HAP-1 (cell line): ENCODE results near the gene KCNQ1.

Experiments
- DNase-seq, 2 experiments: peaks; one replicate each; pipeline ENCODE4 v3.0.0-alpha.2; 2016 to 2020; ENCODE audit warnings: low spot score in 2 of 2
- H3K27me3 ChIP-seq: fragments of 250-450 bp; sonication (Bioruptor Pico); 2 replicates; pipeline ENCODE4 v1.5.1; 2020; ENCODE audit warnings: low read depth, mild to moderate bottlenecking, moderate library complexity
- H3K36me3 ChIP-seq: fragments of 250-450 bp; sonication (Bioruptor Pico); replicated peaks from 2 replicates; pipeline ENCODE4 v1.5.1; 2020; ENCODE audit warnings: mild to moderate bottlenecking
- H3K4me1 ChIP-seq: fragments of 250-450 bp; sonication (Bioruptor Pico); 2 replicates; pipeline ENCODE4 v1.5.1; 2020; ENCODE audit warnings: mild to moderate bottlenecking
- H3K4me3 ChIP-seq: fragments of 250-450 bp; sonication (Bioruptor Pico); 2 replicates; pipeline ENCODE4 v1.5.1; 2020; ENCODE audit warnings: mild to moderate bottlenecking, moderate library complexity
- H3K9me3 ChIP-seq: fragments of 250-450 bp; sonication (Bioruptor Pico); 2 replicates; pipeline ENCODE4 v1.5.1; 2020; ENCODE audit warnings: mild to moderate bottlenecking, moderate library complexity
- in situ Hi-C: fragments of 300-500 bp; cut with MboI; formaldehyde crosslinking; loops from 3 replicates; pipeline ENCODE4 v1.14.3; 2020; ENCODE audit warnings: low sequenced_read_pairs, inconsistent platforms, mixed read lengths

Gene KCNQ1

DNA sequence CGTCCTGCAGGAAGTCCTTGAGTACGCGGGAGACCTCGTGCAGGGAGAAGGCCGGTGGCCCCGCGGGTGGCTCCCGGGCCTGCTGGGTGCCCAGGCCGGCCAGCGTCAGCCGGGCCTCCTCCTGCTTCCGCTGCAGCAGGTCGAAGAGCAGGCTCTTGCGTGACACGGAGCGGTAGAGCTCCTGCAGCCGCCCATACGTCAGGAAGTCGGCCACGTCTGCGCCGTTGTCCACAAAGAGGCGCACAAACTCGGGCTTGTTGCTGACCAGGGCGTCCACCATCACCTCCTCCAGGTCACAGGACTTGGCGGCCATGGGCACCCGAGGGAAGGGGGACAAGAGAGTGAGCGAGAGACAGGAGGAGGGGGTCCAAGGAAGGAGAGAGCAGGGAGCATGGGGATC lies 29.6 kb upstream of the KCNQ1 start:
- Histone ChIP-seq H3K4me3 (no peak overlapping the region), H3K9me3 (no peaks in the 10 kb centered on the region), H3K4me1 (no peaks in the 10 kb centered on the region), H3K36me3 (no peaks in the 10 kb centered on the region), H3K27me3 (peaks cover 7% of the 10 kb centered on the region)
- no peak for DNase-seq
- in situ Hi-C loops, result loop anchor here (5.0 kb wide), 1 partner anchor 228 kb away; no protein-coding TSS in a partner anchor

- peaks cover 4% of the 10 kb centered on the region for H3K27me3 ChIP-seq
- in situ Hi-C loops, result loop anchor here (5.0 kb wide), 1 partner anchor 228 kb away; no protein-coding TSS in a partner anchor
- DNase-seq, result no peak
These were observed 29.0 kb upstream of the KCNQ1 start for GRCh38 chr11:2415601-2416380.

DNA sequence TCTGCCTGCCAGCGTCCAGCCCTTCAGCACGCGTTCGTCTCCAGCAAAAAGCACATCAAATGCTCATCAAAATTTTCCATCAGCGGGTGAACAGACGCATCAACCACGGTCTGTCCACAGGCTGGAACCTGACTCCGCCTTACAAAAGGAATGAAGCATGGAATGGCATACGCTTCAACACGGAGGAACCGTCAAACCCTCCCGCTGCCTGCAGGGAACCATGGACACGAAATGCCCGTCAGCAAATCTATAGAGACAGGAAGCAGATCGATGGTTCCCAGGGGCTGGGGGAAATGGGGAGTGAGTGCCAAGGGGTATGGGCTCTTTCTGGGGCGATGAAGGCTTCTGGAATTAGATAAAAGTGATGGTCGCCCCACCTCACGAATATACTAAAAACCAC lies 28.0 kb upstream of the KCNQ1 start:
- DNase-seq, result no peak
- in situ Hi-C loops, result loop anchor here (5.0 kb wide), 1 partner anchor 229 kb away; no protein-coding TSS in a partner anchor
- Histone ChIP-seq H3K4me1 (no peaks in the 10 kb centered on the region), H3K27me3 (no peaks in the 10 kb centered on the region; the same call in 1 of the 2 replicates), H3K9me3 (no peaks in the 10 kb centered on the region), H3K4me3 (no peak overlapping the region), H3K36me3 (no peaks in the 10 kb centered on the region)

More at GRCh38 chr11:2415601-2416380, 29.0 kb upstream of the KCNQ1 start:
- no peak overlapping the region for H3K4me3 ChIP-seq
- no peaks in the 10 kb centered on the region for H3K36me3 ChIP-seq
- H3K9me3 ChIP-seq, result no peaks in the 10 kb centered on the region
- H3K4me1 ChIP-seq, result no peaks in the 10 kb centered on the region

DNA sequence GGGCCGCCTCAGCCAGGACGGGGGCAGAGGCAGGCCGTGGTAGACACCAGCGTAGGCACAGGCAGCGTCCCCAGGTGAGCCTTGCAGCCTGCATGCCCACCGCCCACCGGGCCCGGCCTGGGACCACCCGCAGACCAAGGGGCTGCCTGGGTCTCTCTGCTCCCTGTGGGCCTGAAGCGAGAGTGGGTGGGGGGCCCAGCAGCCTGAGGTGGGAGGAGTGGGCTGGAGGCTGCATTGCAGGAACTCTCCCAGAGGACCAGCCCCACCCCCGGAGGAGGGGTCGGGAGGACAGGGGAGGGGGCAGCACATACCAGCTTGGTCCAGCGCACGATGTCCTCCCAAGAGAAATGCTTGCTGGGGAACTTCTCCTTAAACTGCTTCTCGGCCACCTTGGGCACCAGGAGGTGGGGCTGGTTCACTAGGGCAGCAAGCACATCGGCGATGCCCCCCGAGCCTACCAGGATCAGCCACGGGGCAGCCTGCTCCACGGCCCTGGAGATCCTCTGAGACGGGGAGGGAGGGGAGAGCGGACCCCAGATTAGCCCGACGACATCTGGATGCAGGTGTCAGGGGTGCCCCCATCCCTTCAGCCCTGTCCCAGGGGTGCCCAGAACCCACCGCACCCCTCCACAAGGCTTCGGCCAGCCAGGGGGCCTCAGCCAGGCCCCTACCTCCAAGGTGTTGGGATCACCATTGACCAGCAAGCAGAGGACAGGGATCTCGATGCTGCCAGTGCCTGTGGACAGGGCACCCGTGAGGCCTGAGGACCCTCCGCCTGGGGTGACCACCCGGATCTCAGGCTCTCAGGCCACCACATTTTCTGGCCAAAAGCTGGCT lies 26.7 kb upstream of the KCNQ1 start:
- in situ Hi-C loops, result loop anchor here (5.0 kb wide), 1 partner anchor 231 kb away; no protein-coding TSS in a partner anchor
- Histone ChIP-seq H3K9me3 (no peaks in the 10 kb centered on the region), H3K27me3 (no peaks in the 10 kb centered on the region; the same call in 1 of the 2 replicates), H3K4me3 (no peak overlapping the region), H3K36me3 (no peaks in the 10 kb centered on the region), H3K4me1 (no peaks in the 10 kb centered on the region)
- no peak for DNase-seq

DNA sequence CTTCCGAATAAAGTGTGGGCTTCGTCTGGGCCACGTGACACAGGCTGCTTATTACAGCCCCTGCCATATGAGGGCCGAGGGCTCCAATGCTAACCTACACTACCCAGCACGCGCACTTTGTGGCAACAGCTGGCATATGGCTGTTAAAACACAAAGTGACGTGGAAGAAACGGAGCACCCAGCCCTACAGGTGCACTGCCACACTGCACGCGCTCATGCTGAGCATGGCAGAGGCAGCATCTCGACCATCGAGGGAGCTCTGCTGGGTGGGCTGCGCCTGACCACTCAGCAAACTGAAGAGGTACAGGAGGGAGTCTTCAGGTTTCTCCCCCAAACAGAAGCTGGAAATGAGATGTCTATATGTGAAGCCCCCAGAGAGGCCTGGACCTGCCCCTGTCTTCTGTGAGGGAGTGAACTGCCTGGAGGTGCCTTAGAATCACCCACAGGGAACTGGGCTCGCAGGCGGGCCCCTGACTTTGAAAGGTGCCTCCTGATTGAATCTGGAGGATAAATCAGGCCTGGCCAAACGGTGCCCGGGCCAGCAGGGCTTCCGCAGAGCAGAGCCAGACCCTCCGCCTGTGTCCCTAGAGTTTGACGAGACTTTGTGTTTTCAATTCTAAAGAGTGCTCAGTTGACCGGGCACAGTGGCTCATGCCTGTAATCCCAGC lies 26.0 kb upstream of the KCNQ1 start:
- Histone ChIP-seq H3K27me3 (no peaks in the 10 kb centered on the region; the same call in 1 of the 2 replicates), H3K4me3 (no peak overlapping the region), H3K36me3 (no peaks in the 10 kb centered on the region), H3K9me3 (no peaks in the 10 kb centered on the region), H3K4me1 (no peaks in the 10 kb centered on the region)
- in situ Hi-C loops, result loop anchor here (5.0 kb wide), 1 partner anchor 232 kb away; no protein-coding TSS in a partner anchor
- DNase-seq, result no peak

DNA sequence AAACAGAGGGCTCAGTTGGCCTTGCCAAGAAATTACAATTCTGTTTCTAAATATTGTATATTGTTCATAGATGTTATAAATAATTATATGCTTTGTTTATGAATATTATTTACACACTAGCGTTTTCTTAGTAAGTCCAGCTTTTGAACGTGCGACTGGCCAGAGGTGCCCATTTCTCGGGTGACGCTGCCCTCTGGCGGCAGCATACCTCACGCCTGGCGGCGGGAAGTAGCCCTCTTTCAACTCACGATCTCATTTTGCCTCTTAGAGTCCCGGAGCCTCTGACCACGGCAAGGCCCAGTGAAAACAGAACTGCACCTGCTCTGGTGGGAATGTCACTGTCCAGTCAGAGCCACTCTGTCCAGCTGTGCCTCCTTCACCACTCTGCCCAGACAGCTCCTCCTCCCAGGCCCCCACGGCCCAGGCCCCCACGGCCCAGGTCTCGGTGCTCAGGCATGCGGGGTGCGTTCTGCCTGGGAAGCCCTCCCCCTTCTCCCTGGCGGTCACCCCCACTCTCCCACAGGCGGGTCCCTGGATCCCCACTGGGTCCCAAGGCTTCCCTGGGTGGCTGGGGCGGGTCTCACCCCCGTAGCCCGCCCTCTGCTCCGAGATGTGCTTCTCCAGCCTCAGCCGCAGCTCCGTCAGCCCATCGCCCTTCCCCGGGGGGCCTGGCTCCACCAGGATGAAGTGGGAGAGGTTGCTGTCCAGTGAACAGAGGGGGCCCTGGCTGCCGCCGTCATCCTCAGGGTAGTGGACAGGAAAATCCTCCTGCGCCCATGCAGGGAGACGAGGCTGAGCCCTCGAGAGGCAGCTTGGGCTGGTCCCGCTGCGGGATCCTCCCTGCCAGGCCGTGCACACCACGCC lies 24.9 kb upstream of the KCNQ1 start:
- Histone ChIP-seq H3K4me1 (no peaks in the 10 kb centered on the region), H3K9me3 (no peaks in the 10 kb centered on the region), H3K36me3 (no peaks in the 10 kb centered on the region), H3K4me3 (no peak overlapping the region), H3K27me3 (no peaks in the 10 kb centered on the region; the same call in 1 of the 2 replicates)
- in situ Hi-C loops, result loop anchor here (5.0 kb wide), 1 partner anchor 233 kb away; no protein-coding TSS in a partner anchor
- DNase-seq, result peak; percentile 55 to 78

- no peaks in the 10 kb centered on the region for H3K36me3 ChIP-seq
- no peaks in the 10 kb centered on the region for H3K4me1 ChIP-seq
- peak; percentile 73 to 84 for DNase-seq
- in situ Hi-C loops, result no loop called here
- no peaks in the 10 kb centered on the region for H3K9me3 ChIP-seq
- no peak overlapping the region for H3K4me3 ChIP-seq
- H3K27me3 ChIP-seq, result no peaks in the 10 kb centered on the region
These were observed 24.1 kb upstream of the KCNQ1 start for GRCh38 chr11:2420502-2421225.

DNA sequence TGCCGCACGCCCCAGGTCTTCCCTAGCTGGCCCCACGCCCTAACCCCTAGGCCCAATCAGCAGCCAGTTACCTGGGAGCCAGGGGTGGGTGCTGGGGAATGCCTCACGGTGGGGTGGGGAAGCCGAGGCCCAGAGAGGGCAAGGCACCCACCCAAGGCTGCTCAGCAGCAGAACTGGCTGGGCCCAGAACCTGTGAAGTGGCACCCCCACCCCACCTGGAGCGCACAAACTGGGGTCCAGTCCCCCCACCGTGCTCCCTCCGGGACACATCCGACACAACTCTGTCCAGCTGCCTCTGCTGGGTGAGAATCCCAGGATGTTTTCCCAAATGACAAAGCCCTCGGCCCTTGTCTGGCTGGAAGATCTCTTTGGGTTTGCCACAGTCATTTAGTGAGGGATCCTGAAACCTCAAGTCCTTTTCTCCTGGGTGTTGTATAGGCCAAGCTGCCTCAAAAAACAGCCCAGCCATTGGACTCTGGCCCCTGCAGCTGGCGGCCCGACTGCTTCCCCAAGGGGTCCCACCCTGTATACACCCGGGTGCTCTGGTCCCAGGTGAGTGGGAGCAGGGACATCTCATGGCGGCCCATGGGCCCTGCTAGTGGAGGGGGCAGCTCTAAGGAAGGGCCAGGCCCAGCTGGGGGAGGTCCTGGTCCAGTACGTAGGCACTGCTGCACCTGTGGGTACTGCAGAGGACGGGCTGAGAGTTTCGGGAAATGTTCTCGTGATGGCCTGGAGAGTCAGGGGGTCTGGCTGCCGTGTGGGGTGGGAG lies 23.4 kb upstream of the KCNQ1 start:
- H3K4me1 ChIP-seq, result no peaks in the 10 kb centered on the region
- no peak for DNase-seq
- no peak overlapping the region for H3K4me3 ChIP-seq
- in situ Hi-C loops, result no loop called here
- H3K36me3 ChIP-seq, result no peaks in the 10 kb centered on the region
- H3K9me3 ChIP-seq, result no peaks in the 10 kb centered on the region
- no peaks in the 10 kb centered on the region for H3K27me3 ChIP-seq

DNA sequence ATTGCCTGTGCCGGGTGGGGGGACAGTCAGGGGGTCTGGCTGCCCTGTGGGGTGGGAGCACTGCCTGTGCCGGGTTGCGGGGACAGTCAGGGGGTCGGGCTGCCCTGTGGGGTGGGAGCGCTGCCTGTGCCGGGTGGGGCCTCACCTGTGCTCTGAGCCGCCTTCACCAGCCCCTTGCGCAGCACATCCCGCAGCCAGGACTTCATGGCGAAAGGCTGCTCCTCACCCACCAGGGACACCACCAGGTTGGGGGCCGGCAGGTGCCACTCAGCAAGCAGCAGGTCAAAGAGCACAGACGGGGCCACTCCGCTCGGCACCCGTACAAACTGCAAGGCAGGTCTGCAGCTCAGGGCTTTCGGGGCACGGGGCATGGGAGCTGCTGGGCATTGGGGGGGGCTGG lies 22.8 kb upstream of the KCNQ1 start:
- in situ Hi-C loops, result no loop called here
- Histone ChIP-seq H3K36me3 (no peaks in the 10 kb centered on the region), H3K9me3 (no peaks in the 10 kb centered on the region), H3K4me1 (no peaks in the 10 kb centered on the region), H3K27me3 (no peaks in the 10 kb centered on the region), H3K4me3 (no peak overlapping the region)
- DNase-seq, result no peak

DNA sequence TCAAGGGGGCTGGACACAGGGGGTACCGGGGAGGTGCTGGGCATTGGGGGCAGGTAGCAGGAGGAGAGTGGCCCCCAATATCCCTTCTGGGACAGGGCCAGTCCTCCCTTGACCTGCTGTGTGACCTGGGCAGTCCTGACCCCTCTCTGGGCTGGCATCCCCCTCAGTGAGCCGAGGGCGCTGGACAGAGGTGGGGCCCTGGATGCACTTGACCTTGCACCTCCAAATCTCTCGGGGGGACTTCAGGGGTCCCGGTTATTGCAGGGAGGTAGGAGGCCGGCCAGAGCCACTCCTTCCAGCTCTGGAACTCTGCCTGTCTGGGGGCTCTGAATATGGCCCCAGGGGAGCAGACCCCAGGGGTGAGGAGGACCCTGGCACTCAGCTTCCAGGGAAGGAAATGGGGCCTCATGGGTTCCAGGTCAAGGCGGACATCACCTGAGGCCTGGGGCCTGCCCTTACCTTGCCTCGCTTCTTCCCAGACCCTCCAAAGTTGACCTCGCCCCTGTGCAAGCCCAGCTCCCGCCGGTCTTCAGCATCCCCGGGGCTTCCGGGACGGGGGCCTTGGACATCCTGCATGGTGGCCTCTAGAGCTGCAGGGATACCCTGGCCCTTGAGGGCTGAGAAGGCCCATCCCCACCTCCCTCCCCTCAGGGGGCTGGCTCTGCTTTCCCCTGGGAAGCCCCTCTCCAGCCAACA lies 22.2 kb upstream of the KCNQ1 start:
- H3K9me3 ChIP-seq, result no peaks in the 10 kb centered on the region
- DNase-seq, result no peak
- H3K36me3 ChIP-seq, result no peaks in the 10 kb centered on the region
- in situ Hi-C loops, result no loop called here
- no peak overlapping the region for H3K4me3 ChIP-seq
- no peaks in the 10 kb centered on the region for H3K4me1 ChIP-seq
- H3K27me3 ChIP-seq, result no peaks in the 10 kb centered on the region

- no peaks in the 10 kb centered on the region for H3K27me3 ChIP-seq
- in situ Hi-C loops, result no loop called here
- no peaks in the 10 kb centered on the region for H3K9me3 ChIP-seq
- H3K4me3 ChIP-seq, result no peak overlapping the region
- no peaks in the 10 kb centered on the region for H3K4me1 ChIP-seq
- DNase-seq, result no peak
- no peaks in the 10 kb centered on the region for H3K36me3 ChIP-seq
These were observed 21.4 kb upstream of the KCNQ1 start for GRCh38 chr11:2423157-2424025.
